Right lung (tissue), 10 donors: ENCODE results near the gene WFDC10B. TPM values are rescaled to one million over a fixed set of nuclear protein-coding genes. Genes with fewer than 3 reads are reported as not detected.
"Not testable (repeated sequence)": the region's sequence is repeated elsewhere in the genome, so short reads cannot be mapped to it uniquely, and the experiment has no call there.

Experiments used
- DNase-seq, 2 donors: peaks; one replicate each; pipeline ENCODE4 v3.0.0-alpha.2; 2013
- long read RNA-seq, 8 donors: transcript quantifications; one replicate each; lab custom pipeline, GENCODE V29; 2026
- polyA plus RNA-seq, 5 donors: library from polyadenylated mRNA; unstranded; fragments of 120-200 nt; gene quantifications; one replicate each; pipeline versions ENCODE4 v1.2.1 to v1.2.3, GENCODE V29; 2013; ENCODE audit warnings: inconsistent platforms in 1 of 5, low replicate concordance in 1 of 5; ENCODE audit not compliant: insufficient read length in 5 of 5, insufficient read depth in 1 of 5

WFDC10B gene
- not detected for polyA plus RNA-seq
- long read RNA-seq, donor 1 = 0 reads
- long read RNA-seq, donor 2 = 0 reads
- long read RNA-seq, donor 3 = 0 reads
- long read RNA-seq, donor 4 = 0 reads
- long read RNA-seq, donor 5 = 0 reads
- long read RNA-seq, donor 6 = 0 reads
- long read RNA-seq, donor 7 = 0 reads
- long read RNA-seq, donor 8 = 0 reads

- DNase-seq = peak in 1 of 2 donors; percentile 1
Measured at GRCh38 chr20:45704969-45705637, at the start of gene WFDC10B. WFDC10B (minus strand) TSS chr20:45705019; CDS start chr20:45685992, 19,027 bp downstream.

GRCh38 chr20:45752746-45753145 lies 47.9 kb upstream of the WFDC10B start:
- no peak for DNase-seq

GRCh38 chr20:45751721-45752120 lies 46.9 kb upstream of the WFDC10B start:
- DNase-seq = no peak

GRCh38 chr20:45745015-45745414 lies 40.2 kb upstream of the WFDC10B start:
- no peak for DNase-seq

GRCh38 chr20:45742596-45742995 lies 37.8 kb upstream of the WFDC10B start:
- DNase-seq = no peak

- DNase-seq = no peak
Measured at GRCh38 chr20:45735988-45736387, 31.2 kb upstream of the WFDC10B start.

GRCh38 chr20:45735552-45735951 lies 30.7 kb upstream of the WFDC10B start:
- DNase-seq = no peak

GRCh38 chr20:45732199-45732598 lies 27.4 kb upstream of the WFDC10B start:
- DNase-seq = no peak

GRCh38 chr20:45727044-45727443 lies 22.2 kb upstream of the WFDC10B start:
- no peak for DNase-seq

- no peak for DNase-seq
Measured at GRCh38 chr20:45725134-45725533, 20.3 kb upstream of the WFDC10B start.

GRCh38 chr20:45722047-45722446 lies 17.2 kb upstream of the WFDC10B start, which contains the start of gene SPINT4:
SPINT4 (plus strand) TSS chr20:45722347; CDS start chr20:45722368, 21 bp downstream.
- DNase-seq = no peak

GRCh38 chr20:45716141-45716688 lies 11.4 kb upstream of the WFDC10B start:
- not testable (repeated sequence) for DNase-seq

- no peak for DNase-seq
Measured at GRCh38 chr20:45701873-45702272, 2.9 kb downstream of the WFDC10B start, which contains the start of gene WFDC13. WFDC13 (plus strand) TSS chr20:45702038; CDS start chr20:45702124, 86 bp downstream.

- no peak for DNase-seq
Measured at GRCh38 chr20:45701104-45701503, 3.7 kb downstream of the WFDC10B start.

GRCh38 chr20:45695496-45695895 lies 9.3 kb downstream of the WFDC10B start:
- DNase-seq = no peak

GRCh38 chr20:45693346-45693745 lies 11.5 kb downstream of the WFDC10B start:
- not testable (repeated sequence) for DNase-seq

GRCh38 chr20:45685896-45686295 lies 18.9 kb downstream of the WFDC10B start:
- no peak for DNase-seq

GRCh38 chr20:45679650-45680049 lies 25.2 kb downstream of the WFDC10B start:
- no peak for DNase-seq

GRCh38 chr20:45672765-45673164 lies 32.1 kb downstream of the WFDC10B start:
- no peak for DNase-seq

GRCh38 chr20:45670139-45670538 lies 34.7 kb downstream of the WFDC10B start, which contains the start of gene WFDC11:
WFDC11 (minus strand) TSS chr20:45670239; CDS start chr20:45650600, 19,639 bp downstream.
- no peak for DNase-seq

- not testable (repeated sequence) for DNase-seq
Measured at GRCh38 chr20:45657038-45657437, 47.8 kb downstream of the WFDC10B start.

GRCh38 chr20:45651726-45652125 lies 53.1 kb downstream of the WFDC10B start:
- not testable (repeated sequence) for DNase-seq
